Fibroblast of gingiva (primary cell): ENCODE data around the gene ATP5F1D.

Experiments used
- DNase-seq: peaks from one replicate; pipeline ENCODE4 v3.0.0-alpha.2; 2011; ENCODE audit warnings: low read depth

The ATP5F1D gene

DNA sequence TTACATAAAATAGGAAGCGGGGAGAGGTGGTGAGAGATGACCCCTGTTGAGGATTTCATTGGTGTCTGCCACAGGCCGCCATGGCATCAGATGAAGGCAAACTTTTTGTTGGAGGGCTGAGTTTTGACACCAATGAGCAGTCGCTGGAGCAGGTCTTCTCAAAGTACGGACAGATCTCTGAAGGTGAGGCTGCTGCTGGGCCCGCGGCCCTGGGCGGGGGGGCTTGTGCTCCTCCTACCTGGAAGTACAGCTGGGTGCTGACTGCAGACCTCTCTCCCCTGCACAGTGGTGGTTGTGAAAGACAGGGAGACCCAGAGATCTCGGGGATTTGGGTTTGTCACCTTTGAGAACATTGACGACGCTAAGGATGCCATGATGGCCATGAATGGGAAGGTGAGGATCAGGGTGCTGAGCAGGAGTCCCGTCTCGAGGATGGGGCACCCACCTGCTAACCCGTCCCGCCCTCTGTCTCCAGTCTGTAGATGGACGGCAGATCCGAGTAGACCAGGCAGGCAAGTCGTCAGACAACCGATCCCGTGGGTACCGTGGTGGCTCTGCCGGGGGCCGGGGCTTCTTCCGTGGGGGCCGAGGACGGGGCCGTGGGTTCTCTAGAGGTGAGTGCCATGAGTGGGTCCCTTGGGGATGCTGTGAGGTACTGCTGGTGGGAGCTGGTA, 29.4 kb downstream of the ATP5F1D start:
- DNase-seq = no peak

DNA sequence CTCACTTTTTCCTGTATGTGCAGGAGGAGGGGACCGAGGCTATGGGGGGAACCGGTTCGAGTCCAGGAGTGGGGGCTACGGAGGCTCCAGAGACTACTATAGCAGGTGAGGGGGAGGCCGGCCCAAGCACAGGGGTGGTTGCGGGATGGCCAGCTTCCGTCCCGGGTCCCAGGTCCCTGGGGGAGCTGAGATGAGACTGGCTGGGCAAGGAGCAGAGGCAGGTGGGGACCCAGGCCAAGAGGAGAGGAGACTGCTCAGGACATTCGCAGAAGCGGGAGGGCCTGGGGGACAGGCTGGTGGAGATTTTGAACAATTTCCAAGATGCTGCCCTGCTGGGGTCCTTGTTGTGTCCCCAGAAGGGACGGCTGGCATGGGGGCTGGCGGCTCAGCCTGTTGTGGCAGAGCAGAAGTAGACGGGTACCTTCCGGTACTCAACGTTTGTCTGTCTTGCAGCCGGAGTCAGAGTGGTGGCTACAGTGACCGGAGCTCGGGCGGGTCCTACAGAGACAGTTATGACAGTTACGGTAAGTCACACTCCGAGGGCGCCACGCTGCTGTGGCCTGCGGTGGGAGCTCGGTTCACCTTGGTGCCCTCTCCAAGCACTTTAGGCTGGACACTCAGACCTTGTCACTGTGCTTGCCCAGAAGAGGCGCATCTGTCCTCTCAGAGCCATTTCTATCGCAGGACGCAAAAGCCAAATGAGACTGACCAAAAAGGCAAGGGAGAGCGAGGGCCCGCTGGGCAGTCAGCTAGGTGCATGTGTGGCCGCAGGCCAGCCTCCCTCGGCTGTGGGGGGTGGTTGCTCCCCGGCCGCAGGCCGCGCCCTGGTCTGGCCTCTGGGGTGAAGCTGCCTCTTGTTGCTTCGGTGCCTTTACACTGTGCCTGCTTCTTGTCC, 30.2 kb downstream of the ATP5F1D start:
- DNase-seq = no peak

DNA sequence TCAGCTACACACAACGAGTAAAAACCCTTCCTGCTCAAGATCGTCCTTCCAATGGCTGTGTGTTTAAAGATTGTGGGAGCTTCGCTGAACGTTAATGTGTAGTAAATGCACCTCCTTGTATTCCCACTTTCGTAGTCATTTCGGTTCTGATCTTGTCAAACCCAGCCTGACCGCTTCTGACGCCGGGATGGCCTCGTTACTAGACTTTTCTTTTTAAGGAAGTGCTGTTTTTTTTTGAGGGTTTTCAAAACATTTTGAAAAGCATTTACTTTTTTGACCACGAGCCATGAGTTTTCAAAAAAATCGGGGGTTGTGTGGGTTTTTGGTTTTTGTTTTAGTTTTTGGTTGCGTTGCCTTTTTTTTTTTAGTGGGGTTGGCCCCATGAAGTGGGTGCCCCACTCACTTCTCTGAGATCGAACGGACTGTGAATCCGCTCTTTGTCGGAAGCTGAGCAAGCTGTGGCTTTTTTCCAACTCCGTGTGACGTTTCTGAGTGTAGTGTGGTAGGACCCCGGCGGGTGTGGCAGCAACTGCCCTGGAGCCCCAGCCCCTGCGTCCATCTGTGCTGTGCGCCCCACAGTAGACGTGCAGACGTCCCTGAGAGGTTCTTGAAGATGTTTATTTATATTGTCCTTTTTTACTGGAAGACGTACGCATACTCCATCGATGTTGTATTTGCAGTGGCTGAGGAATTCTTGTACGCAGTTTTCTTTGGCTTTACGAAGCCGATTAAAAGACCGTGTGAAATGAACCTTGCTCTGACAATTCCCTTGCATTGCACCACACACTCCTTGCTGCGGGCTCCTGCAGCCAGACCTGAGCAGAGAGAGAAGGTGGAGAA, 31.1 kb downstream of the ATP5F1D start:
- DNase-seq = no peak

DNA sequence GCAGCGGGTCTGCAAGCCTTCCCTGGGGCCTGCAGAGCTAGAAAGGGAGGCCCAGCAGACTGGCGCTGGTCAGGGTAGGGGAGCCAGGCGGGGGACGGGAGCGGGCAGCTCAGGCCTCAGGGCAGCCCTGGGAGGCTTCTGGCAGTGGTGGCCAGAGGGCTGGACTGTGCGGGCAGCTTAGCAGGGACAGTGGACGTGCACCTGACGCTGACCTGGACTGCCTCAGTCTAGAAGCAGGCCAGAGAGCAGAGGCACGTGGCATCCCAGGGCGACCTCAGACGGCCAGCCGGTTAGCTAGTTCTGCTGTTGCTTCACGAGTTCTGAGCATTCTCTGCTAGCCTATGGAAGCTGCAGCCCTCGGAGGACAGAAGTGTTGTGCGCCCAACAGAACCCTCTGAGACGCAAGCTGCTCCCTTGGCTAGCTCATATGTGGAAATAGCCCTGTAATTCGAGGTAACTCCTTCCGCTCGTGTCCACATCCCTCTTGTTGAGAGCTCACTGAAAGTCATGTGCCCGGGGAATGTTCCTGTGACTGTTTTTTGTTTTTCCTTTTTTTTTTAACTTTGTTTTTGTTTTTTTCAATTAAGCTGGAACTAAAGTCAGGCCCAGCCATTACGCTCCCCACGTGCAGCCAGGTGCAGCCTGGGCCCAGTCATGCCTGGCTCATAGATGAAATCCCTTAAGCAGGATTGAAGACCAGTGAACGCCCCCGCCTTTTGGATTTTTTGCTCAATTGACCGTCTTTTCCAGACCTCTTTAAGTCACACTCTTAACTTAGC, 31.9 kb downstream of the ATP5F1D start:
- no peak for DNase-seq

DNA sequence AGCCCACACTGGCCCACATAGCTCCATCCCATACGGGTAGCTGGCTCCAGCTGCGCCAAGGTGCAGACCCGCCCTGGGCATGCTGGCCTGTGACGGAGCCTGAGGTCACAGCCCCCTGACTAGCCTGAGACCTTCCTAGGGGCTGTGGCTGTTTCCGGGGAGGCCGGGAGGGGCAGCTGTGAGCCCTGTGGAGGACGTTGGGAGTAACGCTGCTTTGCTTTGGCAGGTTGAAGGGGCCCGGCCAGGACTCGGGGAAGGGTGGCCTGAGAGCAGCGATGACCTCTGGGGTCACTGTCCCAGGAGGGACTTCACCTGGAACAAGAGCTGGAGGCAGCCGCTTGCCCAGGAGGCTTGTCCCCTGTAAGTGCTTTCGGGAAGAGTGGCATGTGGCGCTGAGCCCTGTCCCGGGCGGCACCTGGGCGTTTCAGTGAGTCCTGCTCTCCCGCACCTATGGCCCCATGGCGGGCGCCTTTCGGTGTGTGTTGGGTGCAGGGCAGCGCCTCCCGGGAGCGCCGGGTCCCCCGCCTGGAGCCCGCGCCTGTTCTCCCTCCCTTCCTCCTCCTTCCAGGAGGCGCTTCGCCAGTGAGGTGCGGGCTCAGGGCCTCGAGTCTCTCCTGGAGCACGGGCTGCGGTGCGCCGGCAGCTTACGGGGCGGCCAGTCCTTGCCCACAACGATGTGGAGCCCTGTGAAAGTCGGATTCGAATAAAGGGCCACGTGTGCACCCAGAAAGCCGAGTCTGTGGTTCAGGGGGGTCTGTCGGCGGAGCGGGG, 32.7 kb downstream of the ATP5F1D start:
- DNase-seq = no peak

DNA sequence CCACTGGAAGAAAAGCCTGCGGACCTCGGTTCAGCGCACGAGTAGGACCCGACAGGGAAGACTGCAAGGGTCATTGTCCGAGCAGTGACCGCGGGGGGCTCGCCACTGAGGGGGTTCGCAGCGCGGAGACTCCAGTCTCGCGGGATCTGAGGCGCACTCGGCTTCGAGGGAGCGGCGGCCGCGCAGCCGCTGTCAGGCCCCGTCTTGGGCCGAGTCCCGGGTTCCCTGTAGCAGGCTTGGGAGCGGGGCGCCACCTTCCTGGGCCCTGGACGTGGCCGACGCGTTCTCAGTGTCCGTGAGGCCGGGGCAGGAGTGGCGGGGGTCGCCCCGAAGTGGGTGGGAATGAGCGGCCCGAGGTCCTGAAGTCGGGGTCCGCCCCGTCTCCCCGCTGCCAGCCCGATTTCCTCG, 33.3 kb downstream of the ATP5F1D start:
- no peak for DNase-seq

DNA sequence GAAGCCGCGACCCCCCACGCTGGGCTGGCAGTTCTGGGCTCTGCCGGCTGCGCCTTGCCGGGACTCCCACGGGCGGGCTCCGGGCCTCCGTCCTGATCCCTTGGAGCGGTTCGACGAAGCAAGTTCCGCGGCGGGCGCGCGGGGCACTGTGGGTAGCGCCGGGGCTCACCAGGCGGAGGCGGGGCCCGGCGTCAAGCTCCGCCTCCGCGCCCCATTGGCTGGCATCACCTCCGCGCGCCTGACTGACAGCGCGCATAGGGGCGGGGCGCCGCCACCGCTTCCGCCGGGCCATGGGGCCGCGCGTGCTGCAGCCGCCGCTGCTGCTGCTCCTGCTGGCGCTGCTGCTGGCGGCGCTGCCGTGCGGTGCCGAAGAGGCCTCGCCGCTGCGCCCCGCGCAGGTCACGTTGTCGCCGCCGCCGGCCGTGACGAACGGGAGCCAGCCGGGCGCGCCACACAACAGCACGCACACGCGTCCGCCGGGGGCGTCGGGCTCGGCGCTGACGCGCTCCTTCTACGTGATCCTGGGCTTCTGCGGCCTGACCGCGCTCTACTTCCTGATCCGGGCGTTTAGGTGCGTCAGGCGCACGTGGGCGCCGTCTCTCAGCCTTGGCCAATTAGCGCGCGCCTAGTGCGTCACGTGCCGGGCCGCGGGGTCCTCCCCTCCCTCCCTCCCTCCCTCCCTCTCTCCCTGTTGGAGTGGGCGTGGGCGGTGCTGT, 33.9 kb downstream of the ATP5F1D start, which contains the start of gene FAM174C:
Gene FAM174C (plus strand): TSS at position 271 of the 716 bp plus-strand sequence. CDS start 20 bp downstream, at position 291.
- peak; percentile 96 for DNase-seq

DNA sequence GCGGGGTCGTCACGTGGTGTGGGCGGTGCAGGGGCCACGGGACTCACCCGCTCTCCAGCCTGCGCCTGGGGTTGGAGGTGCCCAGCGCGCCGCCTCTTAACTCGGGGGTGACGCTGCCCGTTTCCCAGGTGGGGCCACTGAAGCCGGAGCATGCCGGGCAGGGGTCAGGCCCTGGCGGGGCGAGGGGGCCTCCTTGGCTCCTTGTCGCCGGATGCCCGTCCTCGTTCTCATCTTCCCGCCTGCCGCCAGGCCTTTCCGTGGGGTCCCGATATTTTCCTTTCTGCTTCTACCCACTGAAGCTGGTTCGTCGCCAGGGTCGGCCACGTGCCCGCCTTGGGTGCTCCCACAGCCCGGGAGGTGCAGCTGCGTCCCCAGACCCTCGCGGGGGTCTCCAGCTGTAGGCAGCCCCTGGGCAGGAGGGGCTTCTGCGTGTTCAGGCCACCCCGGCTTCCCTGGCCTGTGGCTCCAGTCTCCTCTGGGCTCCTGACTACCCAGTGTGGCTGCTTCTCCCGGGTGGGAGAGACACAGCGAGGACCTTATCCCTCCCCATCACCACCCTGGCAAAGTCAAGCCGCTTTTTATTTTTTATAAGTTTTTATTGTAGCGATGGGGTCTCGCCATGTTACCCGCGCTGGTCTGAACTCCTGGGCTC, 34.6 kb downstream of the ATP5F1D start:
- no peak for DNase-seq

DNA sequence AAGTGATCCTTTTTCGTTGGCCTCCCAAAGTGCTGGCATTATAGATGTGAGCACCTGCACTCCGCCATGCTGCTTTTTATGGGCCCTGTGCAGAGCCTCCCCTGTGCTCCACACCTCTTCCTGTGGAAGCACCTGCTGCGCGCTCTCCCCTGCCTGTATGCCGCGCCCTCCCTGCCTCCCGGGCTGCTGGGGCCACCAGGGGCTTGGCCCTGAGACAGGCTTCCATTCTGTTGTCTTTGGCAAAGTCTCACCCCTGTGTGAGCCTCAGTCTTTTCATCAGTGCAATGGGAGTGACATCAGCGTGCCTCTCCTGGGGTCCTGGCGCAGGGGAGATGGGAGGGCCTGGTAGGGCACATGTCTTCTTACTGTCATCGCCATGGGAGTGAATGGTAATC, 35.1 kb downstream of the ATP5F1D start:
- DNase-seq = no peak

DNA sequence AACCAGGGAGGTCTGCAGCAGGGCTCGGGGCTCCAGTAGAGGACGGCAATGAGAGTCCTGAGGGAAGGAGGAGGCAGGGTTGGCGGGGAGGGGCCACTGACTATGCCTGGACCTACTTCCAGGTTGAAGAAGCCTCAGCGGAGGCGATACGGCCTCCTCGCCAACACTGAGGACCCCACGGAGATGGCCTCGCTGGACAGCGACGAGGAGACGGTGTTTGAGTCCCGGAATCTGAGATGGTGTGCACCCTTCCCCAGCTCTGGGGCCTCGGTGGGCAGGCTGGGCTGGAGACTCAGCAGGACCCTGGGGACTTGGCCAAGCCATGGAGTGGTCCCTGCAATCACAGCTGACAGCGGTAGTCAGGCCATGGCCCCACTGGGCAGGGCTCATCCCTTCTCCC, 35.5 kb downstream of the ATP5F1D start:
- DNase-seq = no peak

DNA sequence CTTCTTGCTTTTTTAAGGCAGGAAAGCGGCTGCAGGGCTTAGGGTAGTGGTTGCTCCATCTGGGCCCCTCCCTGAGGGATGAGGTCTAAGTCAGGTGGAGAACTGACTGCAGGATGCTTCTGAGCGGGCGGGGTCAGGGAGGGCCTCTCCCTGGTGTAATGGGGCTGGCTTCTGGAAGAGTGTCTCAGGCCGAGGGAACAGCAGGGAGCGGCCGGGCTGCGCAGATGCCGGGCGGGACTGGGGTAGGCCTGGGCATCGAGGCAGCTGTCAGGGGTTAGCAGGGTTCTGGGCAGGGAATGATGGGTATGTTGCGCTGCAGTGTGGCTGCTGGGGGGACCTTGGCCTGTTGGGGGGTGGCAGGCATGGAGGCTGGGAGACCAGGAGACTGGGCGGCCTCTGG, 36.5 kb downstream of the ATP5F1D start:
- no peak for DNase-seq

DNA sequence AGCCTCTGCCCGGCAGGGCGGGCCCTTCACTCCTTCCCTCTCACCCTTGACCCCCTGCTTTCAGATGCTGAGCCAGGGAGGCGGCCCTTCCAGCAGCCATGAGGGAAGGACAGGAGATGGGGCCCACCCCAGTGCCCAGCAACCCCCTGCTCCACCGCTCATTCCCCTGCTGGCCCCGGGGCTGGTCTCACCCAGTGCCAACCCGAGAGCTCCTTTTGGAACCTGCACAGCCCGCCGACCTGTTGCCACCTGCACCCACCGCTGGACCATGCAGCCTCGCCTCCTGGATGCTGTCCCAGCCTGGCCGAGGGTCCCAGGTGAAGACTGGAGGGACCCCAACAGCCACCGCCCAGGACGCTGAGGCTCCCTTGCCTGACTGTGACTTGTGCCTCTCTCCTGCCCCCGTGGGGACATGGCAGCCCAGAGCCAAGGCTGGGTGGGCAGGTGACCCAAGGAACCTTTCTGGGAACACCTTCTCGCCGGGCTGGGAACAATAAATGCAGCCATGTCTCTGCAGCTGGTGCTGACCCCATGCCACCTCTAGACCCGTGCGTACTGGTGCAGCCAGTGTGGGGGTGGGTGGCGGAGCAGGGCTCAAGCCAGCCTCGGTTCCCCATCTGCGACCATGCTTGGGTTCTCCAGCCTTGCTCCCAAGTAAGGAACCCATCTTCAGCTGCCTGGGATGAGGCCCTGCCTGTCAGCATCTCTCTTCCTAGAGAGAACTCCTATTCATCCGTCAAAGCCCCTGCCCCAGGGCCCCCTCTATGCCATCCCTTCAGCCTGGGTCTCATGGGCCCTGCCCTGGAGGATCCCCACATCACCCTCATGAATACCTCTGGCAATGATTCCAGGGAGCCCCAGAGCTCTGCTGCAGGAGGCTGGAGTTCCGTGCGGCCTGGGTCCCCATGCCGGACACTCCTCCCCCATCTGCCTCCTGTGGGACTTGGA, 37.4 kb downstream of the ATP5F1D start:
- no peak for DNase-seq

DNA sequence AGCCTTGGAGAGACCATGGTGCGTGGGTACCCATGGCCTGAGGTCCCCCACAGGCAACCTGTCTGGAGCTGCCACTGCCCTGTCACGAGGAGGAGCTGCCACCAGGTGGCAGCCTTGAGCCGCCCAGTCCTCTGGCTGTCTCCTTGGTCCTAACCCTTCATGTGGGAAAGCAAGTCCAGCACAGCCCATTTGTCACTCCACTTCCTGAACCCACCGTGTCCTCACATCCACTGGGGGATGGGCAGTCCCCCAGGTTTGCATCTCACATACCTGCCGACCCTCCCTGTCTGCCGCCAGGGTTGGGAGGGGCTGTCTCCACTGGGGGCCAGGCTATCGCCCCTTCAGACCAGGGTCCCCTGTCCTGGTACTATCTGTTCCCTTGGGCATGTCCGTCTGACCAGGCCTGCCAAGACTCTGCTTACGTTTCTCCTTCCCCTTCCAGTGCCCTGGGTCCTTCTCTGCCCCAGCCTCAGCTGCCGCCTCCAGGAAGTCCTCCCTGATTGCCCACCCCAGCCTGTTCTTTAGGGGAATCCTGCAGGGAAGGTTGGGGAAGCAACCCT, 38.3 kb downstream of the ATP5F1D start:
- DNase-seq = peak; percentile 71

DNA sequence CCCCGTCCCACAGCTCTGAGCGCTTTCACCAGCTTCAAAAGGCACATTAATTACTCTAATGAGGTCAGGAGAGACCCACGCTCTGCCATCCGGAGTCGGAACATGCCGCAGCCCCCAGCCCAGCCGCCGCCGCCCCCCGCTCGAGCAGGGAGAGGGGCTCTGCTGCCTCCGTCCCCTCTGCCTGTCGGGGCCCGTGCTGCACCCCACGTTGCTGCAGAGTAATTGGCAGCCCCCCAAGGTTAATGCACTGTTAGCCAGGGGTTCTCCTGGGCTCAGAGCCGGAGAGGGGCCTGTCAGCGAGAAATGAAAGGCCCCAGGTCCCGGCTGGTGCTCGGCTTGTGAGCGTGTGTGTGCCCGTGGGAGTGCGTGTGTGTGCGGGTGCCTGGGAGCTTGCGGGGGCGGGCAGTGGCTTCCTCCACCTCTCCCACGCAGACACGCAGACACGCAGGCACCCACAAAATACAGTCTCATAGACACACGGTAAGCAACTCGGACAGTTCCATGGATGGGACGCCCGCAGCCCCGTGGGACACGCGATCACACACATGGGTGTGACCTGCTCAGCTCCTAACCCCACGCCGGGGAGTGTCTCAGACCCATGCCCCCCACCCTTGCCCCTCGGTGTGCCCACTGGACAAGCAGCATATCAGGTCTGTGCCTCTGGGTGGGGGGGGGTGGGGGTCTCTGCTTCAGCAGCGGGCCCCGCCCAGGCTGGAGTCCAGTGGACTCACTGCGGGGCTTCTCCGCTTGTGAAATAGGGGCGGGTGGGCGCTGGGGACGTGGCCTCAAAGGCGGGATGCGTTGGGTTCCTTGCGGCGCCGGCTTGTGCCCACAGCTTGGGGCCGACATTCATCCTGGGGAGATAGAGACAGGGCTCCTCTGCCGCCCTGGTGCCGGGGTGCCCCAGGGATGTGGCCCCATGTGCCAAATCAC, 39.4 kb downstream of the ATP5F1D start:
- no peak for DNase-seq

DNA sequence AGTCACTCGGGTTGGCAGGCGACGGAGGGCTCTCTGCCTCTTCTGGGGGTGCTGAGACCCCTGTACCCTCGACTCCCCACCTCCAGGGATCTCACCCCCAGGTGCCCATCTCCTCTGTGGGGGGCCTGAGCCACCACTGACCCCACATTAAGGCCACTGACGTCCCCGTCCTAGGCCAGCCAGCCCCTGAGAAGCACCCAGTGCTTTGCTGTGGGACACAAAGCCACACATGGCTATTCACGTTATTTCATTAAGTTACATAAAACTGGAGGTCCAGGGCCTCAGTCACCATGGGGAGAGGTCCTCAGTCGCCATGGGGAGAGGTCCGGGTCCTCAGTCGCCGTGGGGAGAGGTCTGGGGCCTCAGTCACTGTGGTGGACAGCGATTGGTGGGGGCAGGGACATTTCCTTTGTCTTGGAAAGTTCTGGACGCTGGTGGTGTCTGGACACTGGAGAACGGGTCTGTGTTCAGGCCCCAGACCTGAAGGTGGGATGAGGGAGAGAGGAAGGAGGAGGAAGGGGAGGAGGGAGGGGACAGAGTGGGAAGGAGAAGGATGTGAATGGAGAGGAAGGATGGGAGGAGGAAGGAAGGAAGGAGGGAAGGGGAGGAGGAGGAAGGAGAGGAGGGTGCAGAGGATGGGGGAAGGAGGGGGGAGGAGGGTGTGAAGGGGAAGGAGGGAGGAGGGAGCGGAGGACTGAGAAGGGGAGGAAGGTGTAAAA, 40.2 kb downstream of the ATP5F1D start:
- no peak for DNase-seq

DNA sequence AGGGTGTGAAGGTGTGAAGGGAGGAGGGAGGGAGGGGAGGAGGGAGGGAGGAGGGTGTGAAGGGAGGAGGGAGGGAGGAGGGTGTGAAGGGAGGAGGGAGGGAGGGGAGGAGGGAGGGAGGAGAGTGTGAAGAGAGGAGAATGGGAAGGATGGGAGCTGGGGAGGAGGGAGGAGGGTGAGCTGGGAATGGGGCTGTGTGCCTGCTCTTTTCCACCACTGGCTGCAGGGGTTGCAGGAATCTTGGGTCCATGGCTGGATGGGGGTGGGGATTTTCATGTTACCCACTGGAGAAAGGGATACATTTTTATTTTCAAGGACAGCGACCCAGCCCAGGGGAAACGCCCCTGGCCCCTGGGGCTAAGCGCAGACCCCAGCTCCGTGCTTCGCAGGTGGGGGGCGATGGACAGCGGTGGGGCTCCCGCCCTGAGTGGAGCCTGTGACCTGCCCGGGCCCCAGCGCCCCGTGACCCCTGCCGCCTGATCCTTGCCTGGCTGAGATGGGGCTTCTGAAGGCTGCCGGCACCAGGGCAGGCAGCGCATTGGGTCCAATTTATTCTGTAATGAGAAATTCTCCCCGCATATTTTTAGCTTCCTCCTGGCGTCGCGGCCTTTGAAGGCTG, 41.1 kb downstream of the ATP5F1D start:
- DNase-seq = no peak
